ENCODE measurements around the gene BCL2L14.

The BCL2L14 gene

DNA sequence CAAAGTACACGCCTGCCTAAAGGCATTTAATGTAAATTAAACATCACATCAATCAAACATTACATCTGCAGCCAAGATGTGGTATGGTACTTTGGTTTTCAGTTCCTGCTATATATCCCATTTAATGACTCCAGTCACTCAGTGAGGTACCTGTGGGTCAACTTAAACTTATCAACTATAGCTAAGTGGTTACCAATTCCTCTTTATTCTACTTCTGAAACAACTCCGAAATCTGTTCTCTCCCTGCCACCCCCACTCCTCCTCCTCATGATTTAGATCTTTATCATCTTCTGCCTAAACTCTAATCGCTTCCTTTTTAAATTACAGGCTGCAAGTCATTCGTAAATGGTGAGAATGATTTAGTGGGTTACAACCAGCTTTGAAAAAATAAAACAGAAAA, 57.9 kb downstream of the BCL2L14 start:
- H3K27ac ChIP-seq (replicated peaks) = no peak overlapping the region
- peaks cover 3% of the 10 kb centered on the region for H3K27me3 ChIP-seq (ENCODE audit: insufficient read depth, poor library complexity, severe bottlenecking)
- DNase-seq (ENCODE audit: low read depth in 1 of 2, low spot score in 1 of 2) = no peak
- H3K4me3 ChIP-seq (replicated peaks; ENCODE audit: insufficient read depth, low read length) = no peak overlapping the region
- TF ChIP-seq POLR2AphosphoS5 (IDR thresholded peaks at IDR 0.05; ENCODE audit: low read depth) = no peak
- no peak for TF ChIP-seq GABPA (IDR thresholded peaks at IDR 0.05; ENCODE audit: low read depth)
- TF ChIP-seq, protein P1, sequence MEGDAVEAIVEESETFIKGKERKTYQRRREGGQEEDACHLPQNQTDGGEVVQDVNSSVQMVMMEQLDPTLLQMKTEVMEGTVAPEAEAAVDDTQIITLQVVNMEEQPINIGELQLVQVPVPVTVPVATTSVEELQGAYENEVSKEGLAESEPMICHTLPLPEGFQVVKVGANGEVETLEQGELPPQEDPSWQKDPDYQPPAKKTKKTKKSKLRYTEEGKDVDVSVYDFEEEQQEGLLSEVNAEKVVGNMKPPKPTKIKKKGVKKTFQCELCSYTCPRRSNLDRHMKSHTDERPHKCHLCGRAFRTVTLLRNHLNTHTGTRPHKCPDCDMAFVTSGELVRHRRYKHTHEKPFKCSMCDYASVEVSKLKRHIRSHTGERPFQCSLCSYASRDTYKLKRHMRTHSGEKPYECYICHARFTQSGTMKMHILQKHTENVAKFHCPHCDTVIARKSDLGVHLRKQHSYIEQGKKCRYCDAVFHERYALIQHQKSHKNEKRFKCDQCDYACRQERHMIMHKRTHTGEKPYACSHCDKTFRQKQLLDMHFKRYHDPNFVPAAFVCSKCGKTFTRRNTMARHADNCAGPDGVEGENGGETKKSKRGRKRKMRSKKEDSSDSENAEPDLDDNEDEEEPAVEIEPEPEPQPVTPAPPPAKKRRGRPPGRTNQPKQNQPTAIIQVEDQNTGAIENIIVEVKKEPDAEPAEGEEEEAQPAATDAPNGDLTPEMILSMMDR (IDR thresholded peaks at IDR 0.05; ENCODE audit: insufficient read depth, low read length) = no peak
- no peak for TF ChIP-seq REST (IDR thresholded peaks at IDR 0.05; ENCODE audit: insufficient replicate concordance, low read depth)
- no peak for TF ChIP-seq SPI1 (IDR thresholded peaks at IDR 0.05; ENCODE audit: borderline replicate concordance, low read depth)

DNA sequence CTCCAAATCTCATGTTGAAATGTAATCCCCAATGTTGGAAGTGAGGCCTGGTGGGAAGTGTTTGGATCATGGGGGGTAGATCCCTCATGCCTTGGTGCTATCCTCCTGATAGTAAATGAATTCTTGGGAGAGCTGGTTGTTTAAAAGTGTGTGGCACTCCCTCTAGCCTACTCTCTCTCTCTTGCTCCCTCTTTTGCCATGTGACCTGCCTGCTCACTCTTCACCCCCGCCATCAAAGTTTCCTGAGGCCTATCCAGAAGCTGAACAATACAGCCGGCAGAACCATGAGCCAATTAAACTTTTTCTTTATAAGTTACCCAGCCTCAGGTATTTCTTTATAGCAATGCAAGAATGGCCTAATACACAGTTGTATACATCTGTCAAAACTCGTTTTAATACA, 62.5 kb downstream of the BCL2L14 start:
- H3K27me3 ChIP-seq (ENCODE audit: insufficient read depth, poor library complexity, severe bottlenecking) = peaks cover 3% of the 10 kb centered on the region
- no peak overlapping the region for H3K4me3 ChIP-seq (replicated peaks; ENCODE audit: insufficient read depth, low read length)
- TF ChIP-seq, protein P1 (IDR thresholded peaks at IDR 0.05; ENCODE audit: insufficient read depth, low read length) = no peak
- TF ChIP-seq GABPA (IDR thresholded peaks at IDR 0.05; ENCODE audit: low read depth) (no peak), POLR2AphosphoS5 (IDR thresholded peaks at IDR 0.05; ENCODE audit: low read depth) (no peak), REST (IDR thresholded peaks at IDR 0.05; ENCODE audit: insufficient replicate concordance, low read depth) (no peak), SPI1 (IDR thresholded peaks at IDR 0.05; ENCODE audit: borderline replicate concordance, low read depth) (no peak)
- no peak overlapping the region for H3K27ac ChIP-seq (replicated peaks)
- no peak for DNase-seq (ENCODE audit: low read depth in 1 of 2, low spot score in 1 of 2)

DNA sequence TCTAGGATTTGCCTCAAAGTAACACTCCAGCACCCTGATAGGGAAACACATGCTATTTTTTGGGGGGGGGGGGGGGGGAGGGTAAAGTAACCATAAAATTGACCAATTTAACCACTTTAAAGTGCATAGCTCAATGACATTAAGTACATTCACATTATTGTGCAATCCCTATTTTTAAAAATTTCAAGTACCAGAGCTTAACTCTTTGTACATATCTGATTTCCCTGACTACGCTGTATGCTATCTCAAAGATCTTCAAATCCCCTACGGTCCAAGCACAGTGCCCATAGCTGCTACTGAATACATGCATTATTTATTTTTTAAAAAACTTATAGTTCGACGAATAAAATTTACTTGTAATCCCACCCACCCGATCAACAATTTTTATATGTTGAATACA, 63.0 kb downstream of the BCL2L14 start:
- H3K4me3 ChIP-seq (replicated peaks; ENCODE audit: insufficient read depth, low read length) = no peak overlapping the region
- H3K27me3 ChIP-seq (ENCODE audit: insufficient read depth, poor library complexity, severe bottlenecking) = no peaks in the 10 kb centered on the region
- TF ChIP-seq SPI1 (IDR thresholded peaks at IDR 0.05; ENCODE audit: borderline replicate concordance, low read depth) (no peak), REST (IDR thresholded peaks at IDR 0.05; ENCODE audit: insufficient replicate concordance, low read depth) (no peak), GABPA (IDR thresholded peaks at IDR 0.05; ENCODE audit: low read depth) (no peak), POLR2AphosphoS5 (IDR thresholded peaks at IDR 0.05; ENCODE audit: low read depth) (no peak)
- TF ChIP-seq, protein P1 (IDR thresholded peaks at IDR 0.05; ENCODE audit: insufficient read depth, low read length) = no peak
- H3K27ac ChIP-seq (replicated peaks) = no peak overlapping the region
- DNase-seq (ENCODE audit: low read depth in 1 of 2, low spot score in 1 of 2) = no peak
